Right lobe of liver (tissue), 4 donors: ENCODE results near the gene MOCS2.

Experiments used
- POLR2A ChIP-seq: fragments of 450-650 bp; IDR thresholded peaks from one replicate; pipeline ENCODE4 v1.6.1; 2017; ENCODE audit warnings: antibody characterized with exemption, mild to moderate bottlenecking
- TF ChIP-seq, protein P1 (sequence below), 4 donors: fragments of 200-600 bp in 3 of 4; fragments of 450-650 bp in 1 of 4; IDR thresholded peaks; one replicate each; pipeline versions ENCODE4 v1.5.1 to v1.8.0; 2016 to 2022; ENCODE audit warnings: antibody characterized with exemption in 4 of 4, mild to moderate bottlenecking in 2 of 4
- donor health status: DM: no; HTN: no; CAD: no.
- donor health status: DM: no; HTN: no; CAD: no.
- donor health status: DM: no; HTN: yes; CAD: no.

DNA sequence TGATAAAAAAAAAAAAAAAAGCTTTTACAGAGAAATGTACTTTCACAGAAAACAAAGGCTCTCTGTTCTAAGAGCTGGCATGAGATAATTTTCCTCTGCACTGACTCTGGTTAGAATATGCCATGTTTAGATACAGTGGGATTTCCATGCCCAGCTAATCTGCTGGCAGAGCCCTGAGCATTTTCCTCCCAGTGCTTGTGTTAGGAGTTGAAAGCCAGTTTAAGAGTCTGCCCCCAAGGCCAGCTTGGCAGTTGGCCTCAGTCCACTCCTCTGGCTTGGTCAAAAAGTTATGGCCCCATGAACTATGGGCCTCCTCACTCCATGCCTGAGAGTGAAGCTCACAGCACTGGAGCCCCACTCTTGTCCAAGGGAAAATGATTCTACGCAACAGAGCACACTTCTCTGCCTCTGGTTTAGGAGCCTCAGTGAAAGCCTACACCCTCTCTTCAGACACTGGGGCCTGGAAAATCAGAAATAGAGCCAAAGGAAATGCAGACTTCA, 21.9 kb downstream of the MOCS2 start:
- TF ChIP-seq, protein P1, sequence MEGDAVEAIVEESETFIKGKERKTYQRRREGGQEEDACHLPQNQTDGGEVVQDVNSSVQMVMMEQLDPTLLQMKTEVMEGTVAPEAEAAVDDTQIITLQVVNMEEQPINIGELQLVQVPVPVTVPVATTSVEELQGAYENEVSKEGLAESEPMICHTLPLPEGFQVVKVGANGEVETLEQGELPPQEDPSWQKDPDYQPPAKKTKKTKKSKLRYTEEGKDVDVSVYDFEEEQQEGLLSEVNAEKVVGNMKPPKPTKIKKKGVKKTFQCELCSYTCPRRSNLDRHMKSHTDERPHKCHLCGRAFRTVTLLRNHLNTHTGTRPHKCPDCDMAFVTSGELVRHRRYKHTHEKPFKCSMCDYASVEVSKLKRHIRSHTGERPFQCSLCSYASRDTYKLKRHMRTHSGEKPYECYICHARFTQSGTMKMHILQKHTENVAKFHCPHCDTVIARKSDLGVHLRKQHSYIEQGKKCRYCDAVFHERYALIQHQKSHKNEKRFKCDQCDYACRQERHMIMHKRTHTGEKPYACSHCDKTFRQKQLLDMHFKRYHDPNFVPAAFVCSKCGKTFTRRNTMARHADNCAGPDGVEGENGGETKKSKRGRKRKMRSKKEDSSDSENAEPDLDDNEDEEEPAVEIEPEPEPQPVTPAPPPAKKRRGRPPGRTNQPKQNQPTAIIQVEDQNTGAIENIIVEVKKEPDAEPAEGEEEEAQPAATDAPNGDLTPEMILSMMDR (IDR thresholded peaks at IDR 0.05), result no peak
- TF ChIP-seq POLR2A, result no peak
